IPS-NIHi11 (cell line): ENCODE measurements around the gene NXPH3.
A peak's percentile ranks its signal among the peaks of the same experiment; 100 is the strongest.

Source experiments
- DNase-seq: peaks from one replicate; pipeline ENCODE4 v3.0.0; 2012; ENCODE audit warnings: mixed read lengths, low spot score

NXPH3 gene

DNA sequence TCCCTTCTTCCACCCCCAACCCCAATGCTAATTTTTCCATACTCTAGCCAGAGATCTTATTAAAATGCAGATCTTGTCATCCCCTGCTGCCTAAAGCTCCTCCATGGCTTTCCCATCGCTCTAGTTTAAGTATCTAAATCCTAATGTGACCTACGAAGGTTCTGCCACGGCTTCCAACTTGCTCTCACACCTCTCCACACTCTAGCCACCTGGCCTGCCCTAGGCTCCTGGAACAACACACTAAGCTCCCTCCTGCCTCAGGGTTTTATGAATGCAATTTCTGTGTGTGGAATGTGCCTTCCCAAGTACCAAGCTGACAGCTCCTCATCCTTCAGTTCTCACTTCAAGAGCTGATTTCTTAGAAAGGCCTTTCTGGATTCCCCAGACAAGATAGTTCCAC is 16.6 kb downstream of the NXPH3 start:
- DNase-seq, result no peak

DNA sequence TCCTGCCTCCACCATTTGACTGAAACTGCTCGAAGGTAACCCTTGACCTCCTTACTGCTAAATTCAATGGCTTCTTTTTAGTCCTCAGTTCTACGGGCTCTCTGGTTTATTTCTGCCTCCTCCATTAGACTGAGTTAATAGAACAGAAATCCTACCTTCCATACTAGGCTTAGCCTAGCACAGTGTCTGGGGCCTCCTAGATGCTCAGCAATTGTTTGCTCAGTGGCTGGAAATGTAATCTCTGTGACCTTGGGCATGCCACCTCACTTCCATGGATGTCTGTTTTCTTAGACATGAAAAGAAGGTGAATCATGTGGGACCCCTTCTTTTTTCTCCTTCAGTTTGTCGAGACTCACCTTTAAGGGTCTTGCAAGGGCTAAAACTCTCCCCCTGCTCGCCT is 19.7 kb downstream of the NXPH3 start:
- no peak for DNase-seq

DNA sequence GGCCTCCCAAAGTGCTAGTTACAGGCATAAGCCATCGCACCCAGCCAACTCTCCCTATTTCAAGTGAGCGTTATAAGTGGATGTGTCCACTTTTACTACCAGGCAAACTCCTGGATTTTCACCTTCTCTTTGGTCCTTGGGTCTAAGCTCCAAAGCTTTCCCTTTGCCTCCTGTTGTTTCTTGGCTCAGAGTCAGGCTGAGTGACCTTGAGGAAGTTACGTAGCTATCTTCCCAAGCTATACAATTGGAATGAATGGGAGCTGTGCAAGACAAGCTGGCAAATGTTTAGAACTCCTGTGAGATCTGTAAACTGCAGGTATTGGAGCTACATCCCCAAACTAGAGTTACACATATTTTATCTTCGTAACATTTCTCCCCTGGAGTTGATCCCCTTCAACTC is 20.3 kb downstream of the NXPH3 start:
- DNase-seq, result no peak

DNA sequence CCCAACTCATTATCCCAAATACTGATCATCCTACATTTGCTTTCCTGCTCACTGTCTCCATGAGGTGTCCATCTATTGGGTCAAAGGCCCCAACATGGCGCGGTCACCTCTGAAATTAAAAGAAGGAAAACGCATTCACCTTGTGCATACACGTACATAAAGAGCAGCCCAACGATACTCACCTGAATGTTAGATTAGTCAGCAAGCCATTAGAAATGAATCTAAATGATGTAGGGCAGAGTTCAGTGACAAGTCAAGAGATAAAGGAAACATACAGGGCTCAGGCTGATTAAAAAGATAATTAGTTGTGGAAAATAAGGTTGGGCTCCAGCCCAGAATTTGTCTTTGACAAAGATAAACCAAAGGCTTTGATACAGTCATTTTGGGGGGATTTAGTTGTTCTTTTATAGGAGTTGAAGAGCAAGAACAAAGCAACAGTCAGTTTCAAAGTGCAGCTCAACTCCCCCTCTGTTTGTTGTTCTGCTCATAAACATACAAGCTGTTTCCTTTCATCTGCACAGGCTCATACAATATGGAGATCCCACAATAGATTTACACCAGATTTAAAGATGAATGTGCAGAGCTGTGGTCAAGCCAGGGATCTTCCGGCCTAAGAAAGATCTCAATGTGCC is 21.1 kb downstream of the NXPH3 start:
- DNase-seq, result no peak

DNA sequence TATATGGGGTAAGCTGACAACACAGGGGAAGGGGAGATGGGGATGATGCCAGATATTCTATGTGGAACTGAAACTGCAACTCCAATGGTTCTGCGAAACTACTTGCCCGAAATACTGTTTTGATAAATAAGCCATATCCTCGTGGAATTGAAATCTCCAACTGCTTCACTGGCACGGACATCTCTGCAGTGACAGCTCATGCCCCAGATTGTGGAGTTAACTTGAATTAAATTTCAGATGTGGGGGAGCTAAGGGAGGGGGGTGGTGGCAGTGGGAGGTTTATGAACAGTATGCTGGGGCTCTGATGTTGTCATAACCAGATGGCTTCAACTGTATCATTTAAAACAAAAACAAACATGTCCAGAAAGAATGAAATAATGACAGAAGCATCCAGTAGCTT is 21.8 kb downstream of the NXPH3 start:
- no peak for DNase-seq

DNA sequence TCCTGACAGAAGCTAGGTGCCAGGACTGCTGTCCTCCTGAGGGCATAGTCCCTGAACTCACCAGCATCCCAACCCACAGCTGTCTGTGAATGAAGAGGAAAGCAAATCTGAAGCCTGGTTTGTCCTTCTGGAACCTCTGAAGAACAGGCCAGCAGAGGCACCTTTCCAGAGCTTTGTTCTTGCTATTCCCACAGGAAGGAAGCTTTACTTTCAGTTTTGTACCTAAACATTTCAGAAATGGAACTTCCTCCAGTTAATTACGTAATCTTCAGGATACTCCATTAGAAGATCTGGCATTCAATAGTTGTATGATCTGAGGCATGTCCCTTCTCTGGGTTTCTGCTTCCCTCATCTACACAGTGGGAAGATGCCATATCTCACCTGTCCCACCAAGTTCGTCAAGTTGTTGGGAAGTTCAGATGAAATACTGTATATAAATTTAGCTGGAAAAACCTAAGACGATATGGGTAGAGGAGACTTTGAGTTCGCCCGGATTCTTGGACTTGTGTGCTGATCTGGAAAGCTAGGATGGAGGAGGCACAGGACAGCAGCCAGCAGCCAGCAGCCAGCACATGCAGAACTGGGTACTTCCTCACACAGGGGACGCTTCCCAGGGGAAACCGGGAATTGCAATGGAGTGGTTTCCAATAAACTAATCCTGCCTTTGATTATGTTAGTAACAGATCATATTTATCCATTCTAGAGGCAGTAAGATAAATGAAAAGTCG is 22.4 kb downstream of the NXPH3 start:
- no peak for DNase-seq

DNA sequence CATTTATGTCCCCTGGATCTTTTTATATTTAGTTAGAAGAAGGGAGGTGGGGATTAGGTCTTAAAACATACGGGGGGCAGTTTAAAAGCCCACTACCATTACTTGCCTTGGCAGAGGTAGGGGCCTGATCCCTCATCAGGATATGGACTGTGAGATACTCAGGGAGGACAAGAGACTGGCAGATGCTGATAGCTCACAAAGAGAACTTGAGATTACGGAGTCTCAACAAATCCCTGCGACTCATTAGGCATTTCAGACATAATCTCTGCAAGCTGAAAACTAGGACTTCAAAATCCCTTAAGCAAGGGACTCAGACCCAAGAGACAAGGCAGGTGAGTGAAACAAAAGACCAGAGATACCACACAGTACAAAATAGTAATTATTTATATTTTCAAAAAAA is 23.2 kb downstream of the NXPH3 start:
- DNase-seq, result no peak

DNA sequence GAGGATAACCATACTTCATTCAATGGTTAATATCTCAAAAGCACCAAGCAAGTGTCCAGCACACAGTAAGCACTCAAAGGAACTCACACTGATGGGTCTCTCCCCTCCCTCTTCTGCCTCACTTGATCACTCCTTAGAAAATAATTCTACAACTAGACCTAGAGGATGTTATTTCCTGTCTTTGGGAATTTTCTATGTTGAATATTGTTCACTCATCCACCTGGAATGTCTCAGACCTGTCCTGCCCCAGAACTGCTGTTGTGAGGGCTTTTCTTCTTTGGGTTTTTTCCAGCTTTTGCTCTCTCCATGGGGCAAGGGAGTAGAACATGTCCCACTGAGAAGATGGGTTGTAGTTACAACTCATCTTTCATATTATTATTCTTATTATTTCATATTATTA is 25.3 kb downstream of the NXPH3 start:
- DNase-seq, result no peak

DNA sequence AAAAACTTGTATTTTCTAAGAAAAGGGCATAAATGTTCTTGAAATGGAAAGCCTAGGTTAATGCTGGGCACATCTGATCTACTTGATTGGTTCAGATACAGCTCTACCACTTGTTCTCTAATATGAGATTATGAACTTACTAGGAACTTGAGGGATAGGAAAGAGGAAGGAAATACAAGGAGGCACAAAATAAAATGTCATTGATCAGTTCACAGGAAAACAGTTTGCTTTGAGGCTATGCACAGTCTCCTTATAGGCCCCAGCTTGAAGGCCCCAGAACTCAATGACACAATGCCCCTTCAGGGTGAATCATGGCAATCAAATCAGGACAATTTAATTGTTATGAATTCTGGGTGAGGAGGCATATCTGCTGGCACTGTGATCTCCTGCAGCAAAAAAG is 27.1 kb downstream of the NXPH3 start:
- no peak for DNase-seq

DNA sequence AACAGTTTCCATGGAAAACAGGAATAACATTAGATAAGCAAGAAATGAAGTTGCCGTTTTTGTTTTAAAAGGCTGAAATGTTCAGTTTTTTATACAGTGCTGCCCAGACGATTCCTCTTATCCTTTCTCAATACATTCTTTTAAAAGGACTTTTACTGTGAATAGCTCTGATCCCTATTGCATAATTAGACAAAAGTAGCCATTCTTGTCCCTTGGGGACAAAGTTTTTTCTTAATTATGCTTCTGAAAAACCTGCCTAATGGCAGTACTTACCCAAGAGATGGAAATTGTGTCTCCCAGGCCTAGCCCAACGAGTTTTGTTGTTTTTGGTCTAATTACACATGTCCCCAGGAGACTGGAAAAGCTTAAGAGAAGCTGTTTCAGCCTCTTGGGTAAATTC is 27.6 kb downstream of the NXPH3 start:
- no peak for DNase-seq

DNA sequence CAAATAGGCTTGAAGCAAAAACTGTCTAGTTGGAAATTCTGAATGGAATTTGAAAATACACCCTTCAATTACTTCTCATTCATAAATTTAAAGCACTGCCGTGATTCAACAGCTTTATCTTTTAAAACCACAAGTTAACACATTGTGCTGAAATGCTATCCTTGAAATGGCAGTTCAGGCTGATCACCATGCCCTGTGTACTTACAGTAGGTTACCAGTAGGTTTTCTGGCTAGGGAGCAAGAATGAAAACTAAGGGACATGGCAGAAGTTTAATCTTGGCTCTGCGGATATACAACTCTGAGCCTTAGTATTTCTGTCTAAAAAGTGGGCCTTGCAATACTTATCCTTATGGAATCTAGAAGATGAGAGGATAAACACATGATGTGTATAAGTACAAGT is 28.0 kb downstream of the NXPH3 start:
- DNase-seq, result no peak

DNA sequence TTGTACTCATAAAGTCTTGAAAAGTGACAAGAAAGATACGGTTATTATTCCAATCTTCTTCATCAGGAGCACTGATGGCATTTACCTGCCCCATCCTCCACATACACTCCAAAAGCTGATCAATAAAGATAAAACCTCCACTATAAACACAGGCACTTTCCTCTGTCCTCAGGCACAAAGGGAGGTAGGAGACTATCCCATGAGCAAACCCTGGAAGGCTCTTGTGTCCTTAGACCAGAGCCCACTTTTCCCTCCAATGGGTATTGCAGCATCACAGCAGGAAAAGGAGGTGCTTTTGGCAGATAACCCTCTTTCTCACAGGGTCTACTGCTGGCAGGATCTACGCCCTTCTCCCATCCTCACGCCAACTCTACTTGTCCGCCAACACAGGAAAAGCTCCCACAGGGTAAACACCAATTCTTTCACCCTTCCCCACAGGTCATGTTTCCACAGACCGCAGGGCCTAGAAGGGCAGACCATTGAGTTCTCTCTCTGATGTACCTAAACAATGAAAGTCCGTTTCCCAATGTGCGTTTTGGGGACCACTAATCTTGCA is 28.7 kb downstream of the NXPH3 start:
- no peak for DNase-seq

DNA sequence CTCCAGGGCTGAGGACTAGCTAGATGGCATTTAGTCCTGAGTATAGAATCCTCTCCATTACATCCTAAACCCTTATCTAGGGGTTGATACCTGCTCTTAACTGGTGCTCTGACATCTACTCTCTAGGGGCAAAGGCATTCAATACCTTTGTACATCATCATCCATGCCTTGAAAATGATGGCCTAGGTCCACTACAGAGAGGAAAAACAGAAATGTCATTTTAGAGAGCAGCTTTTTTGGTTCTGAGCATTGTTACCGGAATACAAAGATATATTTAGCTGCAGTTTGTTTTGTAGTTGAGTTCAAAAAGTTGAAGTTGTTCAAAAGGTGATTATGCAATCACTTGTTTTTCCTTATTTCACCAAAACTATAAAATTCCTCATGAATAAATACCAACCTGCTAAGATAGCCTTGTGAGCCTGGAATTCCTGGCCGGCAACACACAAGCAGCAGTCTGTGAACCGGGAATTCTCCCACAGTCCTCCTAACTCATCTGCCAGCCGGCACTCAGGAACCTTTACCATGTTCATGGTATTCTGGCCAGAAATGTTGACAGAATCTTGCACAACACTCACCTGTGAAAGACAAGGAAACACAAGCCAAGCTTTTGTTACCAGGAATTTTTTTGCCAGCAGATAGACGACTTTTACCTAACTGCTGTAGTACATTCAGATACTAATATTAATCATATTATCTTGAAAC is 35.4 kb downstream of the NXPH3 start:
- DNase-seq, result no peak

DNA sequence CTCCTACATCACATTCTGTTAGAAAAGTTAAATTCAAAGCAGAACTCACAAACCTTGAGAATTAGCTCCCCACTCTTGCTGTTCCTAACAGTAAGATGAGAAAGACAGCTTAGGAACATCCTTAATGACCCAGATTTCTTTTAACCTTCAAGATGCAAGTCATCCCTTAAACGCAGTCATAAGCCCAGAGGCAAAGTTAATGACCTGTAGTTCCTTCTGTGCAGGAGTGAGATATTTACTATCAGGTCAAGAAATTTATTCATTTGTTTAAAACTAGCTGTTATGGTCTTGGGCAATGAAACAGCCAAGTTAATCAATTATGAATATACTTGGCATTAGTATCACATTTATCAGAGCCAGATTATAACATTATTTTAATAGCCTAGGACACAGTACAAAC is 37.1 kb downstream of the NXPH3 start:
- no peak for DNase-seq

DNA sequence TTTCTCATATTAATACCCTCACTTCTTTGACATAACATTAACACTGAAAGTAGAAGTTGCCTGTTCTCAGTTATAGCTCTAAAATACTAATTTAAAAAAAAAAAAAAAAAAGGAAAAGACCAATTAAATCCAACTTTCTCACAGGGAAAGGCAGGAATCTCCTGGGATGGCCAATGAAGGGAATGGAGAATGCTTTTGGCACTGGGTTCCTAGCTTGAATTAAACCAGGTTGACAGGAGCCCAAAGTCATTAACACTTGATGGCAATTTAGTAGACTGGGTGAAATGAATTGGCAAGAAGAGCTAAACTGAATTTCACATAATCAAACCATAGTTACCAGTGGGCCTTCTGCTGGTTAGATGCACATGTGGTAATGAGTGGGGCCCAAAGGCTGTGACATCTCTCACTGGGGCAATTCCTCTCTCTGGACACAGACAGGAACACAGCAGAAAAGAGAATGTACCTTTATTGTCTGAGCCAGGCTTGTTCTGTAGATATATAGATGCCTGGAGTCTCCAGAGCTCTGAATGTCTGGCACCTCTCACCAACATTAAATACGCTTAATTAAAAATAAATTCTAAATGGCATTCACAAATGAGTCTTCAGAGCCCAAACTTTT is 37.6 kb downstream of the NXPH3 start:
- DNase-seq, result no peak

DNA sequence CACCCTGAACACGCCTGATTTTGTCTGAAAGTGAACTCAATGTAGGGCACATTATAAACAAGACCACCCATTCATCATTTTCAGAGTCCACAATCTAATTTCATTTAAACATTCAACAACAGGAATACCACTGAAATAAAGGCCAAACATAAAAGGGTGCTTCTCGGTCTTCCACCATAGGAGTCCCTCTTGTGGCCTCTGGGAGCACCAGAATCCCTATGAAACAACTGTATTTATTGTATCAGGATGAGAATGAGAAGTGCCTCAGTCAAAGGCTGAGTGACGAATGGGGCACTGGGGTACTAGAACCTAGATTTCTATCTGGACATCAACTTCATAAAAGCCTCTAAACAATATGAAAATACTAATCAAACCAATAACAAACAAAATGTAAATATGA is 40.4 kb downstream of the NXPH3 start:
- DNase-seq, result peak; percentile 17

DNA sequence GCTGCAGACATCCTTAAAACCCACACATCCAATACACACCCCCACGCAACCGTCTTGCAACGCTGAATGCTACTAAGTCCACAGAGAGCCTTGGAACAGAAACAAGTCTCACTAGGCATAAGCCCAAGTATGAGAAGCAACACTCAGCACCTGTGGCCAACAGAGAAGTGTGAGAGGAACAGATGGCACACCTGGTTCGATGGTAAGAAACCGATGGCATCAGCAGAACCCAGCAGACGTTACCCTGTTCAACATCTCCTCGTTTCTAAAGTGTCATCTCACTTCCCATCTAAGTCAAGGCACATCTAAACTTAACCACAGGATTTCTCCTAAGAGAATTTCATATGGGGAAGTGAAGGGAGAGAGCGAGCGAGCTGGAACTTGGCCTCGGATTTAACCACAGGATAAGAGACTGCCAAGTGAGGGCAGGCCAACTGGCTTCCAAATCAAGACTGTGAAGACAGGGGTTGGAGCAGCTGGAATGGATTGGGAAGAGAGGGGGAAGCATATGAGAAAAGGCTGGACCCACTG is 41.0 kb downstream of the NXPH3 start:
- no peak for DNase-seq

DNA sequence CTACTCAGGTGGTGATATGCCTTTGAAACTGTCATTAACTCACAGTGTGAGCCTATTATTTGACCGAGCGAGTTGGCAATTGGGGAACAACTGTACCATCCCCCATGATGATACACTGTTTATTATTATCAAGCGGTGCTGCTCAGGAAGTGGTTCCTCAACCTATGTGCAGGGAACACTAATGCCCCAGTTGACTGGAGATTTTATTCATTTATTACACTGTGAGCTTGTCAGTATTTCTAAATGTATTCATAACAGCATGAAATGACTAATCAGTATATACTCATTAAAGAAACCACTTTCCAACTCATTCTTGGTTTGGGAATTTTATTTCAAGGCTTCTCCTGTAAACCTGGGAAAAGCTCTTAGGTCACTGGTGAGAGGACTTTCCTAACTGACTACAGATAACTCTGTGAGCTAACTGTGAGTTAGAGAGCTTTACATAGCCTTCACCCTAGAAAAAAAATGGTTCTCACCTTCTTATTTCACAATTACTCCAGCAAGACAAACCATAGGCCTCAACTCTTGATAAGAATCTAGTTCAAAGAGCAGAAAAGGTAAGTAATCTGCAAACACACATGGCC is 42.4 kb downstream of the NXPH3 start:
- no peak for DNase-seq

DNA sequence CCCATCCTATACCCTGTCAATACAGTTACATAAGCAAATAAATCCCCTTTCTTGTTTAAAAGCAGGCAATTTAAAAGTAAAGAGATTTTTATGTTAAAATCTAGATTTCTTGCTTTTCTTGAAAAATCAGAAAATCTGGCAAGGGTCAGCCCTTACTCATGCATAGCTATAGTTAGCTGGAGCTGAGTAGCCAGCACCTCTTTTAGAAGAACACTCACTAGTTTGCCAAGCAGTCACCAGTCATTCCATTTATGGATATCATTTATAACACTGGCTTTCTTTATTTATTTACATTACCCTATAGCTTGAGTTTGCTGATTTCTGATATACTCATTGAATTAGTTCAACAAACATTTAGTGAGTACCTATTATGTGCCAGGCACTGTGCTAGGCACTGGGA is 45.7 kb downstream of the NXPH3 start:
- DNase-seq, result no peak

DNA sequence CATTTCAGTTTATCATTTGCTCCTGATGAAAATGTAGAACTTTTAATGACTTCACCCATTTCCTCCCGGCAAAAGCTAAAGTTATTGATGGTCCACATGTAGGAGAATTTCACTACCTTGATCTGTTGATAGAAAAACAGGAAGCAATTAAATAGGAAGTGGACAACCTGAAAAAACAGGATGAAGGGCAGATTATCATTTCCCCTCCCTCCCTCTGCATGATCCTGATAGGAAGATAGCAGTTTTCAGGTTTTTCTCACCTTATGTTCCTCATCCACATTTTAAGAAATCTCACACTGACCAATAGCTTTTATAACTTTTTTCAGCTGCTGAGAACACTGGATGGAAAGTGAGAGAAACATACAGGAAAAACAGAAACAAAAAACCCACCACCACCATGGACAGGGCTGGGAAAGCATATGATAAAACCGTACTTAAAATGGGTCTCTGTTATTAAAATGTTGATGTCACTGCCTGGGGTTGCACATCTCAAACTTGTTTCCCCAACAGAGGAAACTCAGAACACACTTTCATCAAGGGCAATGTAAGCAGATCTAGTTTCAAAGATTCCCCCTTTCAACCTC is 46.4 kb downstream of the NXPH3 start:
- DNase-seq, result no peak

DNA sequence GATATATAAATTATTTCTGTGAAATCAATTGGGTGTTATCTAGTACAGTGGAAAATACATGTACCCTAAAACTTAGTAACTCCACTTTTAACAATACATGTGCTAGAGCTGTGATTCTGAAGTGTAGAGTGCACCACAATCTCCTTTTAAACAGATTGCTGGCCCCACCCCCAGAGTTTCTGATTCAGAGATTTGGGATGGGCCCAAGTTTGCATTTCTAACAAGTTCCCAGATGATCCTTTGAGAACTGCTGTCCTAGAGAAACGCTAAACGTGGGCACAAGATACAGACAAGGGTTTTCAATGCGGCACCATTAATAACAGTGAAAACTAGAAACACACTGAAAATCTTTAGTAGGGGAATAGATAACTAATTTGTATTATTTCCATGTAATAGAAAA is 49.2 kb downstream of the NXPH3 start:
- DNase-seq, result no peak

DNA sequence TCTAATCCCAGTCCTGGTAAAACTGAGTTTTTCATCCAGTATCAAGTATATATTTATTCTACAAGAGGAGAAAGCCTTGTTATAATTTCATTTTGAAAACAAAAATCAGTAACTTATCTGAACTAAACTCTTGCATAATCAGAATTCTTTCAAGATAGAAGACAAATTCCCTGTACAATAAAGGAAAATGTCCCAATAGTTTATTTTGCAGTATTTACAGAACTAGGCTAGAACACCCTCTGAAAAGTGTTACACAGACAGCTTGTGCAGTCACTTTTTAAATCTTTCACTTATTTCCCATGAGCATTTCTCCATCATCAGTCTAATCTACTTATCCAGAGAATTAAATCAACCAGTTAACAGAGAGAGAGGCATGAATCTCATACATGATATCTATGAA is 53.8 kb downstream of the NXPH3 start:
- no peak for DNase-seq
